GM18505 (cell line): ENCODE results near the gene GSE1.

ENCODE experiments used
- ATAC-seq: cut with Tn5 transposase; IDR thresholded peaks from one replicate; pipeline ENCODE4 v1.9.1; 2021; ENCODE audit not compliant: unreplicated experiment
- POLR2A ChIP-seq: IDR thresholded peaks from 4 replicates; pipeline ENCODE4 v1.6.1; 2011; ENCODE audit warnings: borderline replicate concordance; ENCODE audit not compliant: insufficient read depth, insufficient read length; ENCODE audit errors: extremely low read depth

Gene GSE1

DNA sequence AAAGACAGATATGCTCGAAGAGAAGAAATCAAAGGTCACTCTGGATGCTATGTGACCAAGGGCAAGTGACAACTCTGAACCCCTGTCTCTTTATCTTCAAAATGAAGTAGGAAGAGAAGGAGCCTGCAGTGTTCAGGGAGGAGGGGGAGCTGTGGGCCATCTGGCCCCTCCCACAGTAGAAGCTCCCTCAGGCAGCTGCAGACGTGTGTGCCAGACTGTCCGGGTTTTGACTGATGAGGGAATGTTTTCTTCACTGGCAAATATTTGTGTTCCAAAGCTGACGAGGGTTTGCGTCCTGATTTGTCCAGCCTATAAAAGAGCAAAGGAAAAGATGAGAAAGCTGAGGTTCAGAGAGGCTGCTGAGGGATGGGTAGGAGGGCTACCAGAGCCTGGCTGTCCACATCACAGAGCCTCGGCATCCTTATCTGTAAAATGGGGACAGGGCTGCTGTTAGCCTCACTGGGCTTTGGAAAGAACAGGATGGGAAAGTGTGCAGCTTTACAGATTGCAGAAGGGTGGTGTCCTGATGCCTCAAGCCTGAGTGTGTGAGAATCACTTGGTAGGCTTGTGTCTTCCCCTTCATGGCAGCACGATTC lies 77.4 kb downstream of the GSE1 start:
- no peak for TF ChIP-seq POLR2A
- ATAC-seq: no peak

- no peak for ATAC-seq
Measured at GRCh38 chr16:85695196-85696128, 82.3 kb downstream of the GSE1 start.

DNA sequence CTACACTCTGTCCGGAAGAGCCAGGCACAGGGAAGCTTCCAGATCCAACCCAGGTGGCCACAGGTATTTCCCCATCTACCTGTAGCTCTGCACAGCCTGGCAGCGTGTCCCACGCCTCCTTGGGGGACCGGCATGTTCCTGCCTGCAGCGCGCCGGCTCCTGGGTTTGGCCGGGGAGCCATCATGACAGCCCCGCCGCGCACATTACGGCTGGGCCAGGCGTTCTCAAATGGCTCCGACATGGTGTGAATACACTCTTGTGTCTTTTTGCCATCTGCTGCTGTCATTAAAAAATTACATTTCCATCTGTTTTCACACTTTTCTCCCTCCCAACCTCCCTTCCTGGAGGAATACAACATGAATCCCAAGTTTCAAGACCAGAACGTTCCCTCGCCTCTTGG lies 83.7 kb downstream of the GSE1 start:
- no peak for TF ChIP-seq POLR2A
- ATAC-seq: no peak

More at GRCh38 chr16:85695196-85696128, 82.3 kb downstream of the GSE1 start:
- TF ChIP-seq POLR2A: no peak

DNA sequence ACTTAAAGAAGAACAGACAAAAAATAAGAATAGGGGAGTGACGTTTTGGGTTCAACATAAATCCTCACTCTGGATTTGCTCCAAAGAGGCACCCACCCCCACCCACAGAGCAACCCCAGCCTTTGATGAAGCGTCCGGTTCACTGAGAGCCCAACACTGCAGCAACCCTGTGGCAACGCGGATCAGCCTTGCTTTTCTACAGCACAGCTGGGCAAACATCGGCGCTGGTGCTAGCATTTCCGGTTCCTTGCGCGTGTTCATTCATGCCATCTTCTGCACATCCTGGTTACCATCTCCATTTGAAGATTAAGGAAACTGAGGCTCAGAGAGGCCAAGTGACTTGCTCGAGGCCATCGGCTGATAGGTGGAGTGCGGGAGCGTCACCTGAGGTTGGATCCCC lies 84.3 kb downstream of the GSE1 start:
- ATAC-seq: no peak
- no peak for TF ChIP-seq POLR2A

DNA sequence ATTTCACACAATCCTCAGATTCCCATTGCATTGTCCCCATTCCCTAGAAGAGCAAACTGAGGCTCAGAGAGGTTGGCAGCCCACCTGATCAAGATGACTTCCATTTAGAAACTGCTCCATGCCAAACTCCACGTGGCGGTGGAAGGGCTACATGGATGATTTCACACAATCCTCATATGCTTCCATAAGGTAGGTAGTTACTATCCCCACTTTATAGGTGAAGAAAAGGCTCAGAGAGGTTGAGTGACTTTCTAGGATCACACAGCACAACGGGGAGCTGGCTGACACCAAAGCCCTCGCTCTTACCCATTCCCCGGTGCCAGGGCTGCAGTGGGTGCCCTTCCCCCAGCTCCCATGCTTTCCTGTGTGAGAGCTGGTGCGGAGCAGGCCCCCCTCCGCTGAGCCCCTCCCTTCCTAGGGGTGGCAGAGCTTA lies 85.4 kb downstream of the GSE1 start:
- TF ChIP-seq POLR2A: no peak
- ATAC-seq: no peak

DNA sequence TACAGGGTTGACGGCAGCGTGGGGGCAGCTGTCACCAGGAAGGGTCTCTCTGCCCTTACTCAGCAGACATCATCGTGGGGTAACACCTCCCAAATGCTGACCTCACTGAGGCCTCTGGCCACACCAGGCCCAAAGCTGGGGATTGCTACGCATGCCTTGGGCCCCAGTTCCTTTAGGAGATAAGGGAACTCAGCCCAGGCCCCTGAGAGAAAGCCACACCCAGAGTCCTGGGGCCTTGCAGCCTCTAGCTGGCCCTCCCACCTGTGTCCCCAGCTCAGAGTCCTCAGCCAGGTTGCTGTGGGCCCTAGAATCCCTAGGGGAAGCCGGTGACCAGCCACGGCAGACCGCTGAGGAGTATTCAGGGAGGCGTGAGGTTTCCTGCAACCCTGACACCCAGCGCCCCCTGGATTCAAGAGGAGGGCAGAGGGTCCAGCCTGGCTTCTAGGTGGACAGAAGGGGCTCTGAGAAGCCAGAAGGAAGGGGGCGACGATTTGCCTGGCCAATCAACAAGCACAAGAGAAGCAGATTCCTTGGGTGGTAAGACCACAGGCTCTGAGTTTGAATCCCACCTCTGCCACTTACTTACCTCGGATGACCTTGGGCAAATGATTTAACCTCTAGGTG lies 85.9 kb downstream of the GSE1 start:
- TF ChIP-seq POLR2A: no peak
- ATAC-seq: no peak

DNA sequence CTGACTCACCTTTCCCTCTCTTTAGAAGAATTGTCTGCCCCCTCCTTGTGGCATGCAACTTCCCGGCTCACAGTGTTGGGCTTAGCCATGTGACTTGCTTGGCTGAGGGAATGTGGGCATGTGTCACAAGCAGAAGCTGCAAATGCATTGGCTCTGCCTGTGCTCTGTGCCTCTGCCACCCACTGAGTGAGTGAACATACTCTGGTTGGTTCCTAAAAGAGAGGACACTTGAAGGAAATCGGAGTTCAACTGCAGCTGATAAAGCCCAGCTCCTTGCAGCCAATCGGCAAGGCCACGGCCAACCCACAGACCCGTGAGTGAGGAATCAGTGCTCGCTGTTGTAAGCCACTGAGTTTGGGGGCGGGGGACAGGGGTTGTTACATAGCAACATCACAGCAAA lies 86.5 kb downstream of the GSE1 start:
- TF ChIP-seq POLR2A: no peak
- no peak for ATAC-seq

DNA sequence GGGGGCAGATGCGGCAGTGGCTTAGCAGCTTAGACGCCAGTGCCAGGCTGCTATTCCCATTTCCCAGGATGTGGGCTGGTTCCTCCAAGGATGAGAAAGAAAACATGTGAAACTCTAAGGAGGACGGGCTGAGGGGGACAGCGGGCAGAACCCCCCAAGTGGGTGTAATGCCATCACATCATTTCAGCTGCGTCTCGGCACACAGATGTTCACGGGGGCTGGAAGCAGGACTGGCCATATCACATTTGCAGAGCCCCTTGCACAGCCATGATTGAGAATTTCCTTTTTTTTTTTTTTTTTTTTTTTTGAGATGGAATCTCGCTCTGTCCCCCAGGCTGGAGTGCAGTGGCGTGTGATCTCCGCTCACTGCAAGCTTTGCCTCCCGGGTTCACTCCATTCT lies 90.9 kb downstream of the GSE1 start:
- ATAC-seq: no peak
- TF ChIP-seq POLR2A: no peak

GRCh38 chr16:85704900-85705846 lies 92.1 kb downstream of the GSE1 start:
- ATAC-seq: no peak

DNA sequence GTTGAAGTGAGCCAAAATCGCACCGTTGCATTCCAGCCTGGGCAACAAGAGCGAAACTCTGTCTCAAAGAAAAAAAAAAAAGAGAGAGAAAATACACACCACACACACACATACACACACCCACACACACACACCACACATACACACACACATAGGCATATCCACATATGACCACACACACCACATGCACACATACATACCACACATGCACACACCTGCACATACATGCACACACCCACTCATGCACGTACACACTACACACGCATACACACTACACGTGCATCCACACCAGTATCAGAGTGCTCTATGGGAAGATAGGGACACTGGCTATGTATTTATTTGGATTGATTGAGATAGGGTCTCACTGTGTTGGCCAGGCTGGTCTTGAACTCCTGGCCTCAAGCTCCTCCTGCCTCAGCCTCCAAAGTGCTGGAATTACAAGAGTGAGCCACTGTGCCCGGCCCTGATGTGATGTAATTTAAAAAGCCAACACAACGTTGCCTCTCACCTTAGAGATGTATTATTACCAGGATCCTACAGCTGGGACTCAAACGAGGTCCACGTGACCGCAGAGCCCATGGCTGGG lies 93.4 kb downstream of the GSE1 start:
- ATAC-seq: no peak
- TF ChIP-seq POLR2A: no peak

More at GRCh38 chr16:85704900-85705846, 92.1 kb downstream of the GSE1 start:
- no peak for TF ChIP-seq POLR2A

DNA sequence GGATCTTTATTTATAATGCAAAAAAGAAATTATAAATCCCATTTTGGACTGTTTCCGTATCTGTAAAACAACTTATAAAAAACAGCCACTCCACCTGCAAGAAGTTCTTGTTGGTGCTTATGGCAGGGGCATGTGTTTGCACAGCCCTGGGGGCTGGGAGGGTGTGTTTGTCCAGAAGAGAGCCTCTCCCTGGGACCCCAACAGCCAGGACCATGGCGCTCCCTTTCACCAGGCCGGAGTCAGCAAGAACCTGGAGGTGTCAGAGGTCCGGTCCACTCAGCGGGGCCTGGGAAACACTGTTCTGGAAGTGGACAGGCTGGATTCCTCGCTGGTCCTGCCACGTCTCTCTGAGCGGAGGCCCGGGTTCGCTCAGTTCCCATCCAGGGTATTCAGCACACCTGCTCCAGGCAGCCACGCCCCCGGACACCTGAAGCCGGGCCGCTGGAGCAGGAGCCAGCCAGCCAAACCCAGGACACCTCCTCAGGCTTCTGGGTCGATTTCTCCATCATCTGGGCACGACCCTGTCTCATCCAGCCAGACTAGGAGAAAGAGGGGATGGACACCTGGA lies 94.5 kb downstream of the GSE1 start:
- ATAC-seq: no peak
- no peak for TF ChIP-seq POLR2A

- TF ChIP-seq POLR2A: no peak
- ATAC-seq: no peak
Measured at GRCh38 chr16:85708338-85708737, 95.2 kb downstream of the GSE1 start.
